ENCODE data around the gene CEP128.

The CEP128 gene

DNA sequence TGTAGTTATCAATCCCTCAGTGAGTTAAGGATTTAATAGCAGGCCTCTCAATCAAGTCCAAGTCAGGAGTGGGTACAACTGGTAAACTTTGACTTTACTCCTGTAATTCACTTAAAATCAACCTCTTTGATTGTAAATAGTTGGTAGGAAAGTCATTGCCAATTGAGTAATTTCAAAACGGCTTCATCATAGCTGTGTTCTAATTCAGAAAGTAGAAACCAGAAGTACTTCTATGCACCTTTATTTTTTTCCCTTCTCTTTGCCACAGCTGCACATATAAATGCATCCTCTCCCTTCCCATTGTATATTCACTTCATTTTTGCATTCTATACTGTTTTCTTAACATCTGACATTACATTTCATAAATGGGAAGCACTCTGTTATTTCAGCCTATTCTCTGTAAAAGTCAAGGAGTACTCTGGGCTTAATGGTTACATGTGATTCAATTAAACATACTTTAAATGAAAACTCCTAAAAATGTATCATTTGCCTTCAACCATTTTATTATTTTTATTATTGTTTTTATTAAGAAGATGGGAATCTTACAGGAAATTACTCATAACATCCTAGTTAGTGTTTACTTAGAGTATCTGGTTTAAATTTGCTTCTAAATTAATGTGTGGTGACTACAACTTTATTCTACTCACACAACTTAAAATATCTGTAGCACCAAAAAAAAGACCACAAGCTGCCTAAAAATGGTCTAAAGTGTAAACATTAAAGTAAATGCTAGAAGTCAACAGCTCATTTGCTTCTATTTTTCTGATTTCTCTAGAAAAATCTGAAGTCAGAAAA lies 171.2 kb downstream of the CEP128 start:
- no peak for DNase-seq

DNA sequence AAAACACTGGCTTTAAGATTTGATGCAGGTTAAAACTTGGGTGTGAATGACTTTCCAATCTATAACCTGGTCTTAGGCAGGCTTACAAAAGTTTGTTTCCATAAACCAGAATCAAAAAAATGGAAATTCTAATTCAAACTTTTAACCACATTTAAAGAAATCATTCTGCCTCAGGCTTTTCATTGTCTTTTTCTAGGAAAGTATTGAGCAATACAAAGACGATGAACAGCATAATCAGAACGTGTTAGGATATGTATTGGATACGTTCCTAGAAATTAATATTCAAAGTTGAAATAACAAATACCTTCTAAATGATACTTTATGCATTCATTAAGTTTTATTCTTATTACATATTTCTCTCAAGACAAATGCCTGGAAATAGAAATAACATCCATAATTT lies 172.9 kb downstream of the CEP128 start:
- no peak for DNase-seq

DNA sequence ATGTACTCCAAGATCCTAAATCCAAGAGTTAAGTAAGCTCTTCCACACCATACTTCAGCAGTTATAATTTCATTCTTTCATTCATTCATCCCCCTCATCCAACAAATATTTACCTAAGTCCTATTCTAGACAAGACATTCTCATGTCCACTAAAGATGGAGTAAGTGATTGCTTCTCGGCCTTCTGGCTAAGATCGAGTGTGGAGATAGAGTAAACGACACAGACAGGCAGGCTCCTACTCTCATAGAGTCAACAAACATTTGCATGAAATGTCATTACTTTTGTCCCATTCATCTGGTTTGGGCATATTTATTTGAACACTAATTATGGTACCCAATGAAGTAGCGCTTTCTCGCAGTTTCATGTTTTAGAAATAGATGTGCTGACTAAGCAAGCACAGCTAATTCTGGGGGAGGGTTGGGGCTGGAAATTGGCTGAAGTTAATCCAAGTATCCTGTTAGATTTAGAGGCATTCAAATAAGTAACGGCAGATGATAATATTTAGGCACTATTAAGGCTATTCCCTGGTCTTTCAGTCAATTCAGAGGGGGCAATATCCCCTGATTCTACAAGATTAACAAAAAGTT lies 176.5 kb downstream of the CEP128 start:
- no peak for DNase-seq

DNA sequence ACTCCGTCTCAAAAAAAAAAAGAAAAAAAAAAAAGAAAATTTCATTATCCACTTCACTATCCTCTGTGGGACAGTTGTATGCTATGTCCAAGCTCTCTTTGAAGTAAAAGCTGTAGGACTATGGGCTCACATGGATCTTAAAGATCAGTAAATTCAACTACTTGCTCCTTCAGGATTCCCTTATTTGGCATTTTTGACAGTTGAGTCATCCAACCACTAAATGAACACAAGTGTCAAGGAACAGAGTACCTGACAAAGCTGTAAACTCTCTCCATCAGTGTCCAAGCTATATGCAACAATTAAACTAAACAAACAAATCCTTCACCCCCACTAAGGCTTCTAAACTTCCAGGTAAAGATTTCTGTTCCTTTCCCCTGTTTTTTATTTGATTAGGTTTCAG lies 177.0 kb downstream of the CEP128 start:
- no peak for DNase-seq

DNA sequence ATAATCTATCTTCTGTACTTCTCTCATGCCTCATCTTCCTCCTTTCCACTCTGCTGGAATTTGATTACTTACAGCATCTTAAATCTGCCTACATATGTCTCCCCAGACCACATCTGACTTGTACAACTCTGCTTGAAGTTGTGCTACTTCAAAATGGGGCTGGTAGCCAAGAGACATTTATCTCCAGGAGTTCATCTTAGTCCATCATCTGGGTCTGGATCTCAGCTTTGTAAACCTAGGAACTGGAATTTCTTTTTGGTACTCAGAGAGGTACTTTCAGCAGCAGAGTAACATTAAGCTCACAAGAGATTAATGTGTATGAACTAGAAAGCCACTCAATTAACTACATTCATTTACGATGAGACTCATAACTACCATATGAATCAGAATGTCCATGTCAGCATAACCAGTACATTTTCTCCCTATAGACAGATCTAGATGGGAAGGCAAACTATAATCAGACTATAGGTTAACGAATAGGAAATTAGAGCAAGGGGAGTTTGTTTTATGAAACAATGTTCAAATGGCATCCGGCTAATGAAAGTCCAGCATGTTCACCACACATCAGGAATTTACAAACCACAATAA lies 178.8 kb downstream of the CEP128 start:
- no peak for DNase-seq

DNA sequence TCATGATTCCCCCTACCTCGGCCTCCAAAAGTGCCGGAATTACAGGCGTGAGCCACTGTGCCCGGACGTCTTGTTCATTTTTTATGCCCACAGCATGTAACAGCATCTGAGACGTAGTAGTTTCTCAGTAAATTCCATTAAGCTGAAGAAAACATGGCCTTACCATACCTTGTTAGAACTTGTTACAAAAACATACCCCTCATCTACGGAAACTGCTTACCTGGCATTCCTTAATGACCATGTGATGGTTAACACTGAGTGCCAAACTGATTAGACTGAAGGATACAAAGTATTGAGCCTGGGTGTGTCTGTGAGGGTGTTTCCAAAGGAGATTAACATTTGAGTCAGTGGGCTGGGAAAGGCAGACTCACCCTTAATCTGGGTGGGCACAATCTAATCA lies 186.8 kb downstream of the CEP128 start:
- no peak for DNase-seq

DNA sequence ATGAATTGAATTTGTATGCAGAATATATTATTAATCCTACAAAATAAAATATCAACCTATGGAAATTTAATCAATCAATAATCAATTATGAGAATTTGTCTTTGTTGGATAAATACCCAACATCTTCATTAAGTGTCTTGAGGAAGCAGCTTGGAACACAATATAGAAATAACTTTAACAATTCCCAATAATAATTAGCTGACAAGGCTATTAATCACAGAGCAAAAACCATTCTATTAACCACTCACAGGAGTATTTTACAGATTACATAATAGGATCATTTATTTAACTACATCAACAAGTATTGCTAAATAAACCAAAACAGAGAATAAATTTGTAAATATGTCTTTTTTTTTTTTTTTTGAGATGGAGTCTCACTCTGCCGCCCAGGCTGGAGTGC lies 190.3 kb downstream of the CEP128 start:
- DNase-seq, result no peak

DNA sequence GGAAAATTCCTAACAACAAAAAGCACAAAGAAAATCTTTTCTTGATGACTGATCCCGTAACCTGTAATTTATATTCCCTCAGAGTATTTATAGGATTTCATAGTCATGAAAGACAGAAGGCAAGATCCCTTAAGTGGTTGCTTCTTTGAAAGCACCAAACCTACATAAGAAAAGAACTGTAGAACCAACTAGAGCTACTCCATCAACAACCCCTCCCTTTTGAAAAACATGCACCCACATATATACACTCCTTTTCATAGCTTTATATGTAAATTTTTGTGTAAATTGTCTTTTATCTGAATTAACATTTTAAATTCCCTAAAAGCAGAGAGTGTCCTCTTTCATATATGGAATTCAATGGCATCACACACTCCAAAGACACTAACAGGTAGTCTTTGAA lies 215.3 kb downstream of the CEP128 start:
- no peak for DNase-seq

DNA sequence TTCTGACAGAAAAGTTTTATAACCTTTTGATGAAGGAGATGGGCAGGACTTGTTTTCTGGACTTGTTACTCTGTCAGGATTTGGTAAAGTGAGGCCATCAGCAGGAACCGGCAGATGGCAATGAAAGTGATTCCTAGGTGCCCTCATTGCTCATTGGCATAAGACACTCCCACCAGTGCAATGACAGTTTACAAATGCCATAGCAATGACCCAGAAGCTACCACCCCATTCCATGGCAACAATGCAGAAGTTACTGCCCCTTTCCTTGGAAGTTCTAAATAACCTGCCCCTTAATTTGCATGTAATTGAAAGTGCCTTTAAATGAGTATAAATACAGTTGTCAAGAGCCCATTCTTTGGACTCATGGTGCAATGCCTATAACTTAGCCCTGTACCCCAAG lies 222.6 kb downstream of the CEP128 start:
- DNase-seq, result no peak

DNA sequence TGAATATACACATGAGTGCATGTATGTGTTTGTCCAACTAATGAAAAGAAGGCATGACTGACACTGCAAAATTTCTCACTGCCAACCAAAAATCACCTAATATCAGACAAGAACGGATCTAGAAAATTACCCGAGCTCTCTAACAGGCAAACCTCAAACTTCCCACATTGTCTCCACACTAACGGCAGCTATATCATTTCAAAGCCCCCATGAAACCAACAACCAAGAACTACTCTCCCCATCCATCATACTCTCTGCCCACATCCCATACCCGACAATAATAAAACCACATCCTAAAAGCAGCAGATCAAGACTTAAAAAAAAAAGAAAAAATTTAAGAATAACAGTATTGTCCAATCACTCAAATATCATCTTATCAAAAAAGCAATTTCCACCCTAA lies 227.1 kb downstream of the CEP128 start:
- DNase-seq, result no peak

DNA sequence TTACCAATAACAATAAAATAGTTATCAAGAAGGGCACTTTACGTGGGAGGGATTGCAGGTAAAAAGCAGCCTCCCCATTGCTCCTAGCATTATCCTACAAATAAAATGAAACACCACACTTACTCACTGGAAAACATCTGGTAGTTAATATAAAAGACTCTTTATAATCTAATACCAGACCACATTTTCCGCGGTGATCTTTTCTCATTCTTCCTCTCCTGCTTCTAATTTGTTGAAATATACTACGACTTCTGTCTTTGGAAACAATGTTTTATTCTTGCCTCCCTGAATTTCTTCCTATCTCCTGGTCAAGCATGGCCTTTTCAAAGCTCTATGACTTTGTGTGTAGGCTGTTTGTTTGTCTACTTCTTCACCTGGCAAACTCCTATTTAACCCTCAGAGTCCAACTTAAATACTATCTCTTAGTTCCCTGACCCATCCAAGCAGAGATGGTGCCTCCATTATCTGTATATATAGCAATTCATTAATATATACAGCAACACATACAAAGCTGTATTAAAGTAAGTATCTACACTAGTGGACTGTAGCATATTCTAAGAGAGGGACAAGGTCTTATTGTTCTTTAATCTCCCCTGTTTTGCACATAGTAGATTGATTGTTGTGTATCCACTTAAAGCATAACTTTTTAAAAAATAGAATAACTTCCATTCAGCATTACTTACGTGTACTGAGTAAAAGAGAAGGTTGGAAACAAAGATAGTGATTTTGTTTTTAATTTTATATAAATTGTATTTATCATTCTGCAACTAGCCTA lies 228.3 kb downstream of the CEP128 start:
- no peak for DNase-seq

DNA sequence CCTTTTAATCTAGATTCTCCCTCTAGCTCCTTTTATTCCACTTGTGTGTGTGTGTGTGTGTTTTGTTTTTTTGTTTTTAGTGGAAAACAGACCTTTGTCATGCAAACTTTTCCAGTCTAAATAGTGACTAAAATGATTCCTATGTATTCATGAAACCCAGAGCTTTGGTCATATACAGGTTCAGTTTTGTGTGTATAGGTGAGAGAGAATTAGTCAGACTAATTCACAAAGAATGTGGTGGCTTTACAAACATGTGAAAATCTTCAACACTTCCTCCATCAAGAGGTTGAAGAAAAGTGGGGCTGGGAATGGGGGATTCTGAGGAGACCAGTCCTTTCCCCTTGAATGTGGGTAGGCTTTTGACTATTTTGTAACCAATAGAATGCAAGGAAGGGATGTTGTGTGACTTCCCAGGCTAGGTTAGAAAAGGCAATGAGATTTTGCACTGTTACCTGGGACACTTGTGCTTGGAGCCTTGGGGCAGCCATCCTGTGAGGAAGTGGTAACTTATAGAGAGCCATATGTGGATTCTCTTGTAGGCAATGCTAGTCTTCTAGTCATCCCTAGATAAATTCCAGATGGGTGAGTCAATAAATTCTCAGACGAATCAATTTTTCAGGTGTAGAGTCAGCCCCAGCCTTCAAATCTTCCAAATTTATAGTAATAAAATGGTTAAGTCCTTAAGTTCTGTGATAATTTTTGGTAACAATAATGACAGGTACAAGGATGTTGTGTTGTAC lies 236.1 kb downstream of the CEP128 start:
- no peak for DNase-seq

DNA sequence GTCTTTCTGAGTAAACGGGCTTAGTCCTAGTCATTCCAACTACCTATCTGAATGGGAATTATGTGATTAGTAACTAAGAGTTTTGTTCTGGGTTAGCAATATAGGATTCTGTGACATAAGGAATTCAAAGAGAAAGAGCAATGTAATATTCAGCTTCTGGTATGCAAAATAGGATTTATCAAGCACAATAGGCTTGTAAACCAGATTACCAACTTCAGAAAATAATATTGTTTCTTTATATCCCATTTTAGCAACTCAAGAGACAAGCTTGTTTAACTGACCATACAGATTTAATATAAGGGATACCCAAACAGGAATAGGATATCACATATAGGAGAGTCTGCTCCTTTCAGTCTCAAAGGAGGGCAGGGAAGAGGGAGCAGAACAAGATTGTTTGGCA lies 240.9 kb downstream of the CEP128 start:
- no peak for DNase-seq

DNA sequence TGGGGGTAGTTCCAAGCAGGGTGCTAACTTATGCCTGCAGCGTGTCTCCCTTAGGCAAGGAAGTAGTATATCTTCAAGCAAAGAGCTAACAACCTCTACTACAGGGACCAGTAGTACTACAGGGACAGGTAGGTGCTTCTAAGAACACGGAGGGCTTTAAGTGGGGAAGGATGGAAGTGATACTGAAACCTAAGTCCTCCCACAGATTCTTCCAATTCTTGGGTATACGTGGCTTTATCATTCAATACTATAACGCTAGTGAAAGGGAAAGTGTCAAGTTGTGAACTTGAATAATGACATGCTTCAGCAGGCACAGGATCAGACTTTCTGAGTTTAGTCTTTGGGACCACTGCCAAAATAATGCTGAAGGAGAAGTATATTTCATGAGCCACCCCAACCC lies 241.7 kb downstream of the CEP128 start:
- DNase-seq, result no peak

DNA sequence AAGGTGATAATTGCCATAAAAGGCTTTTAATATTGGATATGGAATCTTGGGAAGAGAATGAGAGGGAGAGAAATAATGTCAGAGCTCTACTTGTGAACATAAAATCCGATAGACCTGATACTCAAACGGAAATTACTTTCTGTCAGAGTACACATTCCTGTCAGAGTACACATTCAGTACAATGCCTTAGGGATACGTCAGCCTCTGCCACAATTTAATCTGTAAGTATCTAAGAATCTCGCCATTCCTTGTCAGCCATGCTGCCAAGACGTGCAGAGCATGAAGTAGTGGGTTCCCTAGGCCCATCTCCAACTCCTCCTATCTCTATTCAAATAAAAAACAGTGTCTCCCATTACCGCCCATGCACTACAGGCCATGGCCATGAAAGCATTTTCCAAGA lies 242.6 kb downstream of the CEP128 start:
- no peak for DNase-seq

DNA sequence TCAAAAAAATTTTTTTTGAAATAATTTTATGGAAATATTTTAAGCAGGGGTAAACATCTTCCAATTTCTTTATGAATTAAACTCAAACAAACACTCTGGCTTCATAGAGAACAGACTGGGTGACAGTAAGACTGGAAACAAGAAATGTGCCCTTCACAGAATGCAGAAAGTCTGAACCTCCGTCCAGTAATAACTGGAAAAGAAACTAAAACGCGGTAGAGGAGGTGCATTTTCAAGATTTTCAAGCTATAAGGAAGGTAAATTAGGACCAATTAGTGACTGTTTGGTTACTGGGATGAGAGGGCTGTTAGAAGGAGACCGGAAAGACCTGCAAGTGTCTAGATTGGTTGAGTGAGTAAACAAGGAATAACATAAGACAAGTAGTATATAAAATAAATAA lies 245.7 kb downstream of the CEP128 start:
- DNase-seq, result no peak

DNA sequence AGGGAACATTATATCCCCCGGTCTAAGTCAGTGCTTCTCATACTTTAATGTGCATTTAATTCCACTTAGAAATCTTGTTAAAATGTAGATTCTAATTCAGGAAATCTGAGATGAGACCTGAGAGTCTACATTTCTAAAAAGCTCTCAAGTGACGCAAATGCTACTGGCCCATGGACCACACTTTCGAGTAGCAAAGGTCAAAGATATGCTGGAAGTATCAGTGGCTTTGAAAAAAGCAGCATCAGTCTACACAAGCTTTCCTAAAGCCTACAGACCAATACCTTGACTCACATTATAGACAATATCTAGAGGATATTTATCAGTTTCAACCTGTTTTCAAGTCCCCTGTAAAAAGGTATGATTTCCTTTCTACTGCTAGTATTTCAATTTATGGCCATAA lies 248.6 kb downstream of the CEP128 start:
- DNase-seq, result no peak

DNA sequence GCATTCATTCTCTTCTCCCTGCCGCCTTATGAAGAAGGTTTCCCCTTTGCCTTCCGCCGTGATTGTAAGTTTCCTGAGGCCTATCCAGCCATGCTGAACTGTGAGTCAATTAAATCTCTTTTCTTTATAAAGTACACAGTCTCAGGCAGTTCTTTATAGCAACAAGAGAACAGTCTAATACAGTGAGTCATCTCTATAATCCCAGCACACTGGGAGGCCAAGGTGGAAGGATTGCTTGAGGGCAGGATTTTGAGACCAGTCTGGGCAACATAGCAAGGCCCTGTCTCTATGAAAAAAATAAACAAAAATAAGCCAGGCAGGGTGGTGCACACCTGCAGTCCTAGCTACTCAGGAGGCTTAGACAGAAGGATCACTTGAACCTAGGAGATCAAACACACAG lies 259.9 kb downstream of the CEP128 start:
- no peak for DNase-seq

DNA sequence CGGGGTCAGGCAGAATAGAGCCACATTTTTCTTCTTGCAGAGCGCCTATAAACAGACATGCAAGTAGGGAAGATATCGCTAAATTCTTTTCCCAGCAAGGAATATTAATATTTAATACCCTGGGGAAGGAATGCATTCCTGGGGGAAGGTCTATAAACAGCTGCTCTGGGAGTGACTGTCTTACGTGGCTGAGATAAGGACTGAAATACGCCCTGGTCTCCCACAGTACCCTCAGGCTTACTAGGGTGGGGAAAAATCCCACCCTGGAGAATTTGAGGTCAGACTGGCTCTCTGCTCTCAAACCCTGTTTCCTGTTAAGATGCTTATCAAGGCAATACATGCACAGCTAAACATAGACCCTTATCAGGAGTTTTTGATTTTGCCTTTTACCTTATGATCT lies 262.3 kb downstream of the CEP128 start:
- no peak for DNase-seq

DNA sequence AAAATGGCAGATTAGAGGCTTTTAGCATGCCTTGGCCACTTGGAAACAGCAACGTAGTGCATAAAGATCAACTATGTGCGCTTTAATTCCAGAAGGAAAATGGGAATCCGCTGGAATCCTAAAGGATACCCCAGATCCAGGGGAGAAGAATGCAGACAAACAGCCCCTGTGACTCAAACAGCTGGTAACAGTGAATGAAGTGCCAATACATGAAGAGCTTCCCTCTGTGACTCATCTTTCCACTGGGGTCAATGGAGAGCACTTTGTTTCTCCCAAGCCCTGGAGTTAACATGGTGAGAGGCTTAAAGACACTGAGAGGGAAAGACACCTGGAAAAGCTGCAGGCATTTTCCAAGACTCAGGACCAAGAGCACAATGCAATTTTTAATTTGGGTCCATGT lies 263.1 kb downstream of the CEP128 start:
- no peak for DNase-seq

DNA sequence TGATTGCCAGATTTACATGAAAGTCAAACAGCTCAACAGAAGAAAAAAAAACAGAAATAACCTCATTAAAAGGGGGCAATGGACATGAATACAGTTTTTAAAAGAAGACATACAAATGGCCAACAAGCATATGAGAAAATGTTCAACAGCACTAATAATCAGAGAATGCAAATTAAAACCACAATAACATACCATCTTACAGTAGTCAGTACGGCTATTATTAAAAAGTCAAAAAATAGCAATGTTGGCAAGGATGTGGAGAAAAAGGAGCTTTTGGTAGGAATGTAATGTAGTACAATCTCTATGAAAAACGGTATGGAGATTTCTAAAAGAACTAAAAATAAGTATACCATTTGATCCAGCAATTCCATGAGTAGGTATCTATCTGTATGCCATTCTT lies 272.1 kb downstream of the CEP128 start:
- DNase-seq, result no peak

DNA sequence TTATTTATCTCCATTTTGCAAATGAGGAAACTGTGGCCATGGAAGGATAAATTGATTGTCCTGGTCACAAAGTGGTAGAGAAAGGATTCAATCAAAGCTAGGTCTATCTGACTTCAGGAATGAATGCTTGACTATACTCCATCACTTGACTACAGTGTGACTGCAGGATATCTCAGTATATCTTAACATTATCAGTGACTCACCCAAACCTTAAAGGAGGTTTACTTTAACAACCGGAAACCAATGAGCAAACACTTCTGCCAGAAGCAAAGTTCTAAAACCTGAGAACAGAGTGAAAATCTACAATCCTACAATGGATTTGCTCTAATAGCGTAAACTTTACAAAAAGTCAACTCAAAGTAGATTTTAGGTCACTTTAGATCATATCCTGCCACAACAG lies 277.0 kb downstream of the CEP128 start:
- DNase-seq, result no peak

DNA sequence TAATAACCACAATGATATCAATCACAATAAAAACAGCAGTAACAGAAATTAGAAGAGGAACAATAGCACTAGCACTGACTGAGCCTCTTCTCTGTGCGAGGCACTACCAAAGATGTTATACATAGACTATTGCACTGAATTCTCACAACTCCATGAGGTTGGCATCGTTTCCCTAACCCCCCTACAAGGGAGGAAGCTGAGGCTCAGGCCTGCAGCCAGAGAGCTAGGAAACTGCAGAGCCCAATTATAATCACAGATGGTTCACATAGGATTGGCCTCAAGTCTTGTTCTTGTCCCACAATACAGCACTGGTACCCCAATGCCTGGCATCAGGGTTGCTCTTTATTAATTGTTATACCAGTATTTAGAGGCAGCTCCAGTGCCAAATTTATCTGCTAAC lies 278.0 kb downstream of the CEP128 start:
- no peak for DNase-seq
